B cell (primary cell): ENCODE results near the gene MYCL. TPM values are rescaled to one million over a fixed set of nuclear protein-coding genes. Genes with fewer than 3 reads are reported as not detected.
A peak's percentile ranks its signal among the peaks of the same experiment; 100 is the strongest.

Experiments used
- ATAC-seq: fragments of 200-7000 bp; cut with Tn5 transposase; one replicate; pipeline ENCODE4 v1.10.0; 2021; ENCODE audit warnings: low read depth, mild to moderate bottlenecking, moderate number of reproducible peaks, moderate library complexity
- CTCF ChIA-PET: fragments of 350-600 bp; sonication (Branson Sonifier 250); formaldehyde crosslinking; loops from one replicate; lab custom pipeline; 2021; ENCODE audit warnings: antibody characterized with exemption, inconsistent platforms; lab: Charles Lee
- POLR2A ChIA-PET: fragments of 350-600 bp; sonication (Branson Sonifier 250); formaldehyde crosslinking; loops from one replicate; lab custom pipeline; 2021; ENCODE audit warnings: antibody characterized with exemption; lab: Charles Lee
- DNase-seq: peaks from one replicate; pipeline ENCODE4 v3.0.0; 2013
- H2AFZ ChIP-seq: 2 replicates; pipeline ENCODE4 v1.6.1; 2012; ENCODE audit warnings: mild to moderate bottlenecking, low read depth, low read length; ENCODE audit not compliant: insufficient read depth, poor library complexity, severe bottlenecking
- H3K27ac ChIP-seq, 2 donors: 1 replicate in 1 of 2; 2 replicates in 1 of 2; pipeline ENCODE4 v1.5.1; 2012 to 2013; ENCODE audit warnings: low read length in 2 of 2, mild to moderate bottlenecking in 2 of 2, moderate library complexity in 1 of 2
- H3K27me3 ChIP-seq, 4 experiments: fragments of 200-600 bp in 1 of 4; sonication (generic) in 1 of 4; replicated peaks in 1 of 4; 1 replicate in 2 of 4; 2 replicates in 2 of 4; pipeline versions ENCODE4 v1.6.1 to v1.7.0; 2013 to 2016; ENCODE audit warnings: low read length in 3 of 4, mild to moderate bottlenecking in 2 of 4, mixed read lengths in 1 of 4, moderate library complexity in 1 of 4; ENCODE audit not compliant: insufficient read depth in 4 of 4, control insufficient read depth in 3 of 4; ENCODE audit errors: control extremely low read depth in 1 of 4
- H3K36me3 ChIP-seq, 2 experiments: replicated peaks in 1 of 2; 1 replicate in 1 of 2; 2 replicates in 1 of 2; pipeline versions ENCODE4 v1.6.1 to v1.7.1; 2013; ENCODE audit warnings: low read length in 1 of 2; ENCODE audit not compliant: insufficient read depth in 2 of 2, control insufficient read depth in 1 of 2; ENCODE audit errors: control extremely low read depth in 1 of 2, extremely low read depth in 1 of 2
- H3K4me1 ChIP-seq, 2 donors: fragments of 200-600 bp in 1 of 2; sonication (generic) in 1 of 2; 1 replicate in 1 of 2; 2 replicates in 1 of 2; pipeline versions ENCODE4 v1.5.1 to v1.6.1; 2013 to 2017; ENCODE audit warnings: low read length in 2 of 2; ENCODE audit not compliant: control insufficient read depth in 2 of 2, insufficient read depth in 2 of 2
- H3K4me2 ChIP-seq: replicated peaks from 2 replicates; pipeline ENCODE3; 2012; ENCODE audit warnings: mild to moderate bottlenecking, low read depth, low read length; ENCODE audit not compliant: poor library complexity, severe bottlenecking
- H3K4me3 ChIP-seq, 5 experiments: fragments of 200-600 bp in 1 of 5; sonication (generic) in 1 of 5; 1 replicate in 3 of 5; 2 replicates in 2 of 5; pipeline versions ENCODE4 v1.5.1 to v1.7.0; 2011 to 2016; ENCODE audit warnings: low read length in 4 of 5, mild to moderate bottlenecking in 4 of 5, low read depth in 2 of 5, control low read depth in 1 of 5, moderate library complexity in 1 of 5; ENCODE audit not compliant: insufficient read depth in 1 of 5; ENCODE audit errors: control extremely low read depth in 1 of 5, extremely low read depth in 1 of 5
- H3K79me2 ChIP-seq: fragments of 200-600 bp; sonication (generic); one replicate; pipeline ENCODE4 v1.6.0; 2016; ENCODE audit warnings: low read length; ENCODE audit not compliant: control insufficient read depth, insufficient read depth
- H3K9ac ChIP-seq: fragments of 200-600 bp; sonication (generic); 2 replicates; pipeline ENCODE4 v1.6.1; 2017; ENCODE audit warnings: mild to moderate bottlenecking, low read length, moderate library complexity
- H3K9me3 ChIP-seq, 3 donors: one replicate each; pipeline versions ENCODE4 v1.6.1 to v1.7.1; 2013; ENCODE audit warnings: low read length in 2 of 3; ENCODE audit not compliant: control insufficient read depth in 2 of 3, insufficient read depth in 1 of 3; ENCODE audit errors: control extremely low read depth in 1 of 3
- H4K20me1 ChIP-seq: 2 replicates; pipeline ENCODE4 v1.6.0; 2012; ENCODE audit warnings: mild to moderate bottlenecking, low read length; ENCODE audit not compliant: insufficient read depth, control insufficient read depth, poor library complexity, severe bottlenecking
- H3K27ac Mint-ChIP-seq: one replicate; pipeline ENCODE4 v1.8.0; 2021; ENCODE audit warnings: mixed read lengths
- H3K27me3 Mint-ChIP-seq: one replicate; pipeline ENCODE4 v1.8.0; 2021; ENCODE audit warnings: mixed read lengths
- H3K4me1 Mint-ChIP-seq: one replicate; pipeline ENCODE4 v1.8.0; 2021; ENCODE audit warnings: mixed read lengths
- H3K4me3 Mint-ChIP-seq: one replicate; pipeline ENCODE4 v1.8.0; 2021; ENCODE audit warnings: mixed read lengths
- H3K9me3 Mint-ChIP-seq: one replicate; pipeline ENCODE4 v1.8.0; 2022; ENCODE audit warnings: mixed read lengths; ENCODE audit not compliant: insufficient read depth
- EZH2 ChIP-seq: IDR thresholded peaks from 2 replicates; pipeline ENCODE4 v1.6.1; 2012; ENCODE audit warnings: borderline replicate concordance, low read depth, mild to moderate bottlenecking, moderate library complexity, low read length; ENCODE audit not compliant: insufficient read depth, poor library complexity, severe bottlenecking
- WGBS: methylation state at CpG from one replicate; pipeline ENCODE4 v1.1.5; 2013; ENCODE audit warnings: missing lambda C conversion rate; ENCODE audit not compliant: insufficient coverage; 5-methylcytosine and 5-hydroxymethylcytosine counted together
- intact Hi-C: fragments of 100-400 bp; cut with micrococcal nuclease; formaldehyde crosslinking; loops from one replicate; pipeline ENCODE4 v1.10.0; 2022
- polyA plus RNA-seq: library from polyadenylated mRNA; depleted of rRNA; stranded (reverse); fragments of >200 nt; gene quantifications from 2 replicates; pipeline ENCODE4 v1.2.3, GENCODE V29; 2012
- total RNA-seq, 2 donors: library from RNA; stranded (reverse); fragments of 120-200 nt in 1 of 2; gene quantifications; 1 replicate in 1 of 2; 2 replicates in 1 of 2; pipeline versions ENCODE4 v1.2.3 to v1.2.4, GENCODE V29; 2013 to 2022
- TF ChIP-seq, protein P1 (sequence below): fragments of 200-600 bp; IDR thresholded peaks from one replicate; pipeline ENCODE4 v1.8.0; 2022; ENCODE audit warnings: antibody characterized with exemption, mild to moderate bottlenecking

Gene MYCL
- total and polyA plus RNA-seq, 2 donors (not counting 1 experiment from before 2014, with no cell fraction given): 0.03 to 0.62 TPM

DNA sequence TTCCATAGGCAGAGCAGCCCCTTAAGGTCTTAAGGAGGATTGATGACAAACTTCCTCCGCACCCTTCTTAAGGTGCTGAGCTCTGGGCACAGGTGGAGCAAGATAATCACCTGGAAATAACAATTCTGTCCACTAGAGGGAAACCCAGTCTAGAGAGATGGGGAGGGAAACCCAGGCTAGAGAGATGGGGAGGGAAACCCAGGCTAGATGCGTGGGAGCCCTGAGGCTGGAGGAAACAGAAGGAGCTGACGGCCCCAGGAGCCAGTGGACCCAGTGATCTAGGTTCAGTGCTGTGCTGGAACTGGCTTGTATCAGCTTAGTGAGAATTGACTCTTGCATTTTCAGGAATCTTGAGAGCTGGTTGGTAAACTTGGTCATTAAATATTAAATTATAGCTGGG, 17.8 kb upstream of the MYCL start:
- Mint-ChIP-seq H3K4me3 (no peak overlapping the region), H3K4me1 (no peaks in the 10 kb centered on the region), H3K27ac (no peak overlapping the region), H3K9me3 (no peaks in the 10 kb centered on the region), H3K27me3 (peaks cover 8% of the 10 kb centered on the region)
- peak; percentile 83 for DNase-seq
- no peaks in the 10 kb centered on the region for H4K20me1 ChIP-seq
- POLR2A ChIA-PET: interaction anchor here (0.6 to 1.5 kb wide), 5 partner anchors 17 to 416 kb away, joined by 4 to 8 read pairs (median 6); no protein-coding TSS in a partner anchor
- CTCF ChIA-PET: interaction anchor here (0.6 to 13.5 kb wide), 44 partner anchors 10 to 629 kb away, joined by 3 to 334 read pairs (median 4); no protein-coding TSS in a partner anchor
- H3K27me3 ChIP-seq: no peaks in the 10 kb centered on the region
- H3K27ac ChIP-seq: no peak overlapping the region
- no peak overlapping the region for H3K4me2 ChIP-seq
- no peak for TF ChIP-seq EZH2
- TF ChIP-seq, protein P1, sequence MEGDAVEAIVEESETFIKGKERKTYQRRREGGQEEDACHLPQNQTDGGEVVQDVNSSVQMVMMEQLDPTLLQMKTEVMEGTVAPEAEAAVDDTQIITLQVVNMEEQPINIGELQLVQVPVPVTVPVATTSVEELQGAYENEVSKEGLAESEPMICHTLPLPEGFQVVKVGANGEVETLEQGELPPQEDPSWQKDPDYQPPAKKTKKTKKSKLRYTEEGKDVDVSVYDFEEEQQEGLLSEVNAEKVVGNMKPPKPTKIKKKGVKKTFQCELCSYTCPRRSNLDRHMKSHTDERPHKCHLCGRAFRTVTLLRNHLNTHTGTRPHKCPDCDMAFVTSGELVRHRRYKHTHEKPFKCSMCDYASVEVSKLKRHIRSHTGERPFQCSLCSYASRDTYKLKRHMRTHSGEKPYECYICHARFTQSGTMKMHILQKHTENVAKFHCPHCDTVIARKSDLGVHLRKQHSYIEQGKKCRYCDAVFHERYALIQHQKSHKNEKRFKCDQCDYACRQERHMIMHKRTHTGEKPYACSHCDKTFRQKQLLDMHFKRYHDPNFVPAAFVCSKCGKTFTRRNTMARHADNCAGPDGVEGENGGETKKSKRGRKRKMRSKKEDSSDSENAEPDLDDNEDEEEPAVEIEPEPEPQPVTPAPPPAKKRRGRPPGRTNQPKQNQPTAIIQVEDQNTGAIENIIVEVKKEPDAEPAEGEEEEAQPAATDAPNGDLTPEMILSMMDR: peak; percentile 75
- no peaks in the 10 kb centered on the region for H3K36me3 ChIP-seq
- peak overlapping the region; percentile 14 for H2AFZ ChIP-seq
- 15% methylated on average over 2 of the region's 3 CpGs for WGBS
- no peaks in the 10 kb centered on the region for H3K9me3 ChIP-seq
- intact Hi-C loops: loop anchor here (5.0 kb wide), 1 partner anchor 102 kb away; no protein-coding TSS in a partner anchor
- peaks cover 0 to 4% of the 10 kb centered on the region in 2 donors for H3K4me1 ChIP-seq
- H3K9ac ChIP-seq: no peak overlapping the region
- no peaks in the 10 kb centered on the region for H3K79me2 ChIP-seq
- ATAC-seq: peak; percentile 98
- no peak overlapping the region for H3K4me3 ChIP-seq

GRCh38 chr1:39917825-39918224, 16.1 kb upstream of the MYCL start:
- CTCF ChIA-PET: interaction anchor here (1.8 to 13.5 kb wide), 3 partner anchors 21 to 114 kb away, joined by 3 to 334 read pairs (median 161); no protein-coding TSS in a partner anchor
- POLR2A ChIA-PET: no interaction called here

More at GRCh38 chr1:39917825-39918224, 16.1 kb upstream of the MYCL start:
- H3K9me3 Mint-ChIP-seq: no peaks in the 10 kb centered on the region
- H3K4me1 Mint-ChIP-seq: no peaks in the 10 kb centered on the region
- peaks cover 8% of the 10 kb centered on the region for H3K27me3 Mint-ChIP-seq
- no peaks in the 10 kb centered on the region for H3K9me3 ChIP-seq
- no peak overlapping the region for H3K9ac ChIP-seq
- H3K36me3 ChIP-seq: no peaks in the 10 kb centered on the region
- H3K79me2 ChIP-seq: no peaks in the 10 kb centered on the region
- H3K27ac ChIP-seq: no peak overlapping the region
- no peak overlapping the region for H3K4me3 Mint-ChIP-seq
- no peak overlapping the region for H3K4me2 ChIP-seq
- no peaks in the 10 kb centered on the region for H3K27me3 ChIP-seq
- DNase-seq (no peak), ATAC-seq (no peak)
- H3K27ac Mint-ChIP-seq: no peak overlapping the region
- TF ChIP-seq EZH2: no peak
- TF ChIP-seq, protein P1: no peak
- 100% methylated on average over 1 of the region's 2 CpGs for WGBS
- peaks cover 0 to 4% of the 10 kb centered on the region in 2 donors for H3K4me1 ChIP-seq
- intact Hi-C loops: loop anchor here (5.0 kb wide), 1 partner anchor 101 kb away; no protein-coding TSS in a partner anchor
- H4K20me1 ChIP-seq: no peaks in the 10 kb centered on the region
- no peak overlapping the region for H3K4me3 ChIP-seq
- no peak overlapping the region for H2AFZ ChIP-seq
